GM12878 (cell line): ENCODE results near the gene PHAF1. TPM values are rescaled to one million over a fixed set of nuclear protein-coding genes. Genes with fewer than 3 reads are reported as not detected.
A peak's percentile ranks its signal among the peaks of the same experiment; 100 is the strongest.

Experiments
- ATAC-seq: fragments of 200-7000 bp; cut with Tn5 transposase; 3 replicates; pipeline ENCODE4 v1.9.1; 2020; ENCODE audit warnings: mild to moderate bottlenecking, moderate library complexity
- BruUV-seq: library from RNA; stranded (reverse); fragments of 400-500 nt; replicated peaks from 2 replicates; lab custom pipeline; 2021; lab: Mats Ljungman, UMichigan
- CTCF ChIA-PET: fragments of 300-600 bp; sonication (Branson Sonifier 250); formaldehyde crosslinking; extraction: SDS; loops from one replicate; lab custom pipeline; 2021; ENCODE audit warnings: inconsistent platforms; lab: Yijun Ruan, JAX
- POLR2A ChIA-PET: fragments of 350-600 bp; formaldehyde crosslinking; extraction: SDS; loops from one replicate; lab custom pipeline; 2021; ENCODE audit warnings: inconsistent platforms; lab: Charles Lee
- RAD21 ChIA-PET: fragments of 300-600 bp; sonication (Branson Sonifier 250); formaldehyde crosslinking; loops from one replicate; lab custom pipeline; 2023; ENCODE audit warnings: antibody characterized with exemption; ENCODE audit not compliant: unreplicated experiment; lab: Charles Lee
- SMC1A ChIA-PET: fragments of 300-600 bp; sonication (Branson Sonifier 250); formaldehyde crosslinking; loops from one replicate; lab custom pipeline; 2023; ENCODE audit not compliant: unreplicated experiment, uncharacterized antibody; lab: Charles Lee
- DNase-seq: peaks from one replicate; pipeline ENCODE4 v3.0.0-alpha.2; 2011; ENCODE audit warnings: low read depth, low spot score
- FAIRE-seq: peaks from 3 replicates; lab custom pipeline; 2011; peaks lifted over from hg19 to GRCh38; lab: Jason Lieb, UNC
- H2AFZ ChIP-seq: 2 replicates; pipeline ENCODE4 v1.6.0; 2011; ENCODE audit warnings: low read depth, low read length, control low read depth; ENCODE audit not compliant: control insufficient read depth
- H3K27ac ChIP-seq: 2 replicates; pipeline ENCODE4 v1.5.1; 2011; ENCODE audit warnings: control low read depth; ENCODE audit not compliant: control insufficient read depth, insufficient read depth
- H3K27me3 ChIP-seq, 2 experiments: replicated peaks in 1 of 2; 2 replicates each; pipeline versions ENCODE4 v1.6.0 to v1.6.1; 2011; ENCODE audit warnings: low read length in 1 of 2; ENCODE audit not compliant: control insufficient read depth in 2 of 2, insufficient read depth in 2 of 2
- H3K36me3 ChIP-seq, 2 experiments: 2 replicates each; pipeline ENCODE4 v1.5.1; 2011; ENCODE audit warnings: low read length in 1 of 2; ENCODE audit not compliant: control insufficient read depth in 2 of 2, insufficient read depth in 2 of 2
- H3K4me1 ChIP-seq: 2 replicates; pipeline ENCODE4 v1.6.1; 2011; ENCODE audit warnings: mild to moderate bottlenecking, low read length, moderate library complexity, mixed read lengths; ENCODE audit not compliant: control insufficient read depth, insufficient read depth
- H3K4me2 ChIP-seq: 2 replicates; pipeline ENCODE4 v1.6.0; 2011; ENCODE audit warnings: control low read depth; ENCODE audit not compliant: control insufficient read depth, insufficient read depth
- H3K4me3 ChIP-seq: fragments of 200-600 bp; sonication (generic); 2 replicates; pipeline ENCODE4 v1.5.1; 2016
- H3K79me2 ChIP-seq: 2 replicates; pipeline ENCODE4 v1.6.0; 2011; ENCODE audit warnings: low read length; ENCODE audit not compliant: control insufficient read depth, insufficient read depth
- H3K9ac ChIP-seq: 2 replicates; pipeline ENCODE4 v1.8.0; 2011; ENCODE audit warnings: low read length, control low read depth, mixed read lengths; ENCODE audit not compliant: control insufficient read depth, insufficient read depth
- H3K9me3 ChIP-seq: replicated peaks from 3 replicates; pipeline ENCODE4 v1.5.1; 2011; ENCODE audit warnings: mild to moderate bottlenecking, low read length; ENCODE audit not compliant: control insufficient read depth, insufficient read depth
- H4K20me1 ChIP-seq: 2 replicates; pipeline ENCODE4 v1.6.0; 2011; ENCODE audit not compliant: control insufficient read depth, insufficient read depth
- CREM ChIP-seq: IDR thresholded peaks from 2 replicates; pipeline ENCODE4 v1.6.1; 2014; ENCODE audit warnings: antibody characterized with exemption, low read depth
- MTA3 ChIP-seq: IDR thresholded peaks from 2 replicates; pipeline ENCODE4 v1.6.1; 2012; ENCODE audit warnings: low read length, inconsistent platforms, borderline replicate concordance
- NFIC ChIP-seq: IDR thresholded peaks from 2 replicates; pipeline ENCODE4 v1.6.1; 2012; ENCODE audit warnings: low read depth, mild to moderate bottlenecking, inconsistent platforms, low read length, moderate library complexity
- POLR2A ChIP-seq: IDR thresholded peaks from 2 replicates; pipeline ENCODE4 v1.6.1; 2011; ENCODE audit warnings: low read depth, mild to moderate bottlenecking, low read length
- POU2F2 ChIP-seq: IDR thresholded peaks from 3 replicates; pipeline ENCODE4 v1.6.1; 2011; ENCODE audit warnings: low read depth, mild to moderate bottlenecking, low read length, borderline replicate concordance
- RELA ChIP-seq: fragments of 450-650 bp; IDR thresholded peaks from 2 replicates; pipeline ENCODE4 v1.8.0; 2014; ENCODE audit warnings: borderline replicate concordance; ENCODE audit not compliant: partially characterized antibody
- SIN3A ChIP-seq: IDR thresholded peaks from 2 replicates; pipeline ENCODE4 v1.6.1; 2012; ENCODE audit warnings: low read depth, low read length, improper control_type of control experiment
- SMARCA5 ChIP-seq: fragments of 450-650 bp; IDR thresholded peaks from 2 replicates; pipeline ENCODE4 v1.6.1; 2017; ENCODE audit warnings: mild to moderate bottlenecking
- YBX1 ChIP-seq: fragments of 450-650 bp; IDR thresholded peaks from 2 replicates; pipeline ENCODE4 v1.6.1; 2016; ENCODE audit warnings: antibody characterized with exemption
- ZNF24 ChIP-seq: fragments of 450-650 bp; IDR thresholded peaks from 2 replicates; pipeline ENCODE4 v1.6.1; 2017; ENCODE audit warnings: antibody characterized with exemption, mild to moderate bottlenecking
- ZNF384 ChIP-seq: IDR thresholded peaks from 2 replicates; pipeline ENCODE4 v1.6.1; 2012; ENCODE audit warnings: low read depth, mild to moderate bottlenecking, low read length, improper control_type of control experiment, borderline replicate concordance
- WGBS: methylation state at CpG from one replicate; pipeline ENCODE4 v1.1.6; 2016; ENCODE audit warnings: low lambda C conversion rate; ENCODE audit not compliant: insufficient replicate concordance, insufficient coverage; ENCODE audit errors: missing lambda C conversion rate; 5-methylcytosine and 5-hydroxymethylcytosine counted together
- in situ Hi-C: fragments of 300-500 bp; cut with MboI; formaldehyde crosslinking; loops from 9 replicates; pipeline ENCODE4 v1.14.3; 2018; ENCODE audit warnings: mixed read lengths
- intact Hi-C: fragments of 100-400 bp; cut with micrococcal nuclease; formaldehyde crosslinking; loops from one replicate; pipeline ENCODE4 v1.14.2; 2022; ENCODE audit not compliant: unreplicated experiment
- polyA plus RNA-seq, 11 experiments: library from polyadenylated mRNA; depleted of rRNA in 4 of 11; unstranded in 6 of 11; stranded (reverse) in 5 of 11; fragments of >200 nt; fragmentation: Nextera tagmentation in 4 of 11; fragmentation: Illumina TruSeq in 1 of 11; extraction: Ambion mirVana in 4 of 11; extraction: Trizol in 1 of 11; gene quantifications; 1 replicate in 1 of 11; 2 replicates in 10 of 11; pipeline versions ENCODE4 v1.2.1 to v1.2.3, GENCODE V29; 2011 to 2016; ENCODE audit warnings: inconsistent platforms in 2 of 11, missing spikeins in 2 of 11, low read depth in 1 of 11
- total RNA-seq, 4 experiments: library from RNA; depleted of rRNA in 3 of 4; stranded (reverse); fragments of >200 nt in 3 of 4; fragmentation: Illumina TruSeq in 1 of 4; extraction: Trizol in 1 of 4; gene quantifications; 2 replicates each; pipeline versions ENCODE4 v1.2.1 to v1.2.3, GENCODE V29; 2013 to 2021
- TF ChIP-seq, protein P1 (sequence below): IDR thresholded peaks from 2 replicates; pipeline ENCODE4 v1.6.1; 2012; ENCODE audit warnings: low read length, inconsistent platforms
- TF ChIP-seq, protein P2 (sequence below): fragments of 450-650 bp; IDR thresholded peaks from 2 replicates; pipeline ENCODE4 v1.6.1; 2017; ENCODE audit warnings: antibody characterized with exemption, mild to moderate bottlenecking, moderate library complexity
- TF ChIP-seq, protein P3 (sequence below): IDR thresholded peaks from 2 replicates; pipeline ENCODE4 v1.6.1; 2012; ENCODE audit warnings: improper control_type of control experiment, low read depth, low read length; ENCODE audit not compliant: insufficient replicate concordance

Gene PHAF1
- total and polyA plus RNA-seq, 10 of the 15 experiments (the other 5 are each of a cell fraction or from before 2014, with no cell fraction given) = 4.5 to 20.9 (median 14.9) TPM

DNA sequence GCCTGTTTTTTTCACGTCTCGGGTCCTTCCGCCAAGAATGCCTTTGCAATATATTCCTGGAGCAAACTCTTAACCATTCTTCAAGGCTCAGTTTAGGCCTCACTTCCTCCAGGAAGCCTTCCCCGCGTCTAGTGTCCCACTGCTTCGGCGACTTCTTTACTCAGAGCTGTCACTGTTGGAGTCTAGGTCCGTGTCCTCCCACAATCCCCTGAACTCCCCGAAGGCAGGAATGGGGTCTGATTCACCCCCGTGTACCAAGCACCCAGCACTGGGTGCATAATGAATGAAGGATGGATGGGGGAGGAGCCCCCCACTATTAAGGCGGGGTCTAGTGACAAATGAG, 73.5 kb downstream of the PHAF1 start:
- POLR2A ChIA-PET = interaction anchor here (0.5 to 1.6 kb wide), 4 partner anchors 20 to 90 kb away, joined by 3 to 5 read pairs (median 4); partner anchors contain the start of gene FHOD1
- Histone ChIP-seq H3K27ac (peak overlapping the region; percentile 84), H3K4me3 (peak overlapping the region; percentile 76), H3K9ac (peak overlapping the region; percentile 59), H3K9me3 (no peaks in the 10 kb centered on the region), H3K36me3 (no peaks in the 10 kb centered on the region), H2AFZ (peak overlapping the region; percentile 83), H3K79me2 (peaks cover 5% of the 10 kb centered on the region), H3K4me2 (peak overlapping the region; percentile 84), H3K27me3 (peaks cover 0 to 3% of the 10 kb centered on the region in 2 experiments; a peak in 2 of 4 replicates), H3K4me1 (peaks cover 6% of the 10 kb centered on the region), H4K20me1 (no peaks in the 10 kb centered on the region; the same call in 1 of the 2 replicates)
- WGBS = 0% methylated on average over 11 of the region's 11 CpGs
- CTCF ChIA-PET = interaction anchor here (1.0 to 3.2 kb wide), 7 partner anchors 13 to 224 kb away, joined by 3 to 28 read pairs (median 3); partner anchors contain the start of genes FBXL8, NOL3 and TRADD
- SMC1A ChIA-PET = interaction anchor here (0.8 to 1.2 kb wide), 4 partner anchors 10 to 165 kb away, joined by 3 to 4 read pairs (median 4); partner anchors contain the start of gene B3GNT9
- RAD21 ChIA-PET = interaction anchor here (0.6 to 2.0 kb wide), 5 partner anchors 22 to 176 kb away, joined by 3 to 6 read pairs (median 3); no protein-coding TSS in a partner anchor
- DNase-seq = no peak
- ATAC-seq = no peak
- no TSS peak for BruUV-seq
- no peak for FAIRE-seq
- intact Hi-C loops = no loop called here
- in situ Hi-C loops = no loop called here
- TF ChIP-seq RELA = no peak
- peak; percentile 82; the same call in 1 of the 2 replicates for TF ChIP-seq ZNF24
- TF ChIP-seq SIN3A = 0 out of 2 replicates have a peak, but pooled peaks have one; percentile 2
- peak; percentile 42; the same call in 1 of the 2 replicates for TF ChIP-seq SMARCA5
- no peak for TF ChIP-seq ZNF384
- TF ChIP-seq MTA3 = no peak
- TF ChIP-seq NFIC = no peak
- TF ChIP-seq, protein P1, sequence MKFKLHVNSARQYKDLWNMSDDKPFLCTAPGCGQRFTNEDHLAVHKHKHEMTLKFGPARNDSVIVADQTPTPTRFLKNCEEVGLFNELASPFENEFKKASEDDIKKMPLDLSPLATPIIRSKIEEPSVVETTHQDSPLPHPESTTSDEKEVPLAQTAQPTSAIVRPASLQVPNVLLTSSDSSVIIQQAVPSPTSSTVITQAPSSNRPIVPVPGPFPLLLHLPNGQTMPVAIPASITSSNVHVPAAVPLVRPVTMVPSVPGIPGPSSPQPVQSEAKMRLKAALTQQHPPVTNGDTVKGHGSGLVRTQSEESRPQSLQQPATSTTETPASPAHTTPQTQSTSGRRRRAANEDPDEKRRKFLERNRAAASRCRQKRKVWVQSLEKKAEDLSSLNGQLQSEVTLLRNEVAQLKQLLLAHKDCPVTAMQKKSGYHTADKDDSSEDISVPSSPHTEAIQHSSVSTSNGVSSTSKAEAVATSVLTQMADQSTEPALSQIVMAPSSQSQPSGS = no peak
- no peak for TF ChIP-seq CREM
- TF ChIP-seq POLR2A = no peak
- TF ChIP-seq, protein P2, sequence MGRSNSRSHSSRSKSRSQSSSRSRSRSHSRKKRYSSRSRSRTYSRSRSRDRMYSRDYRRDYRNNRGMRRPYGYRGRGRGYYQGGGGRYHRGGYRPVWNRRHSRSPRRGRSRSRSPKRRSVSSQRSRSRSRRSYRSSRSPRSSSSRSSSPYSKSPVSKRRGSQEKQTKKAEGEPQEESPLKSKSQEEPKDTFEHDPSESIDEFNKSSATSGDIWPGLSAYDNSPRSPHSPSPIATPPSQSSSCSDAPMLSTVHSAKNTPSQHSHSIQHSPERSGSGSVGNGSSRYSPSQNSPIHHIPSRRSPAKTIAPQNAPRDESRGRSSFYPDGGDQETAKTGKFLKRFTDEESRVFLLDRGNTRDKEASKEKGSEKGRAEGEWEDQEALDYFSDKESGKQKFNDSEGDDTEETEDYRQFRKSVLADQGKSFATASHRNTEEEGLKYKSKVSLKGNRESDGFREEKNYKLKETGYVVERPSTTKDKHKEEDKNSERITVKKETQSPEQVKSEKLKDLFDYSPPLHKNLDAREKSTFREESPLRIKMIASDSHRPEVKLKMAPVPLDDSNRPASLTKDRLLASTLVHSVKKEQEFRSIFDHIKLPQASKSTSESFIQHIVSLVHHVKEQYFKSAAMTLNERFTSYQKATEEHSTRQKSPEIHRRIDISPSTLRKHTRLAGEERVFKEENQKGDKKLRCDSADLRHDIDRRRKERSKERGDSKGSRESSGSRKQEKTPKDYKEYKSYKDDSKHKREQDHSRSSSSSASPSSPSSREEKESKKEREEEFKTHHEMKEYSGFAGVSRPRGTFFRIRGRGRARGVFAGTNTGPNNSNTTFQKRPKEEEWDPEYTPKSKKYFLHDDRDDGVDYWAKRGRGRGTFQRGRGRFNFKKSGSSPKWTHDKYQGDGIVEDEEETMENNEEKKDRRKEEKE = no peak
- no peak for TF ChIP-seq YBX1
- TF ChIP-seq POU2F2 = peak; percentile 45; the same call in 1 of the 3 replicates
- TF ChIP-seq, protein P3, sequence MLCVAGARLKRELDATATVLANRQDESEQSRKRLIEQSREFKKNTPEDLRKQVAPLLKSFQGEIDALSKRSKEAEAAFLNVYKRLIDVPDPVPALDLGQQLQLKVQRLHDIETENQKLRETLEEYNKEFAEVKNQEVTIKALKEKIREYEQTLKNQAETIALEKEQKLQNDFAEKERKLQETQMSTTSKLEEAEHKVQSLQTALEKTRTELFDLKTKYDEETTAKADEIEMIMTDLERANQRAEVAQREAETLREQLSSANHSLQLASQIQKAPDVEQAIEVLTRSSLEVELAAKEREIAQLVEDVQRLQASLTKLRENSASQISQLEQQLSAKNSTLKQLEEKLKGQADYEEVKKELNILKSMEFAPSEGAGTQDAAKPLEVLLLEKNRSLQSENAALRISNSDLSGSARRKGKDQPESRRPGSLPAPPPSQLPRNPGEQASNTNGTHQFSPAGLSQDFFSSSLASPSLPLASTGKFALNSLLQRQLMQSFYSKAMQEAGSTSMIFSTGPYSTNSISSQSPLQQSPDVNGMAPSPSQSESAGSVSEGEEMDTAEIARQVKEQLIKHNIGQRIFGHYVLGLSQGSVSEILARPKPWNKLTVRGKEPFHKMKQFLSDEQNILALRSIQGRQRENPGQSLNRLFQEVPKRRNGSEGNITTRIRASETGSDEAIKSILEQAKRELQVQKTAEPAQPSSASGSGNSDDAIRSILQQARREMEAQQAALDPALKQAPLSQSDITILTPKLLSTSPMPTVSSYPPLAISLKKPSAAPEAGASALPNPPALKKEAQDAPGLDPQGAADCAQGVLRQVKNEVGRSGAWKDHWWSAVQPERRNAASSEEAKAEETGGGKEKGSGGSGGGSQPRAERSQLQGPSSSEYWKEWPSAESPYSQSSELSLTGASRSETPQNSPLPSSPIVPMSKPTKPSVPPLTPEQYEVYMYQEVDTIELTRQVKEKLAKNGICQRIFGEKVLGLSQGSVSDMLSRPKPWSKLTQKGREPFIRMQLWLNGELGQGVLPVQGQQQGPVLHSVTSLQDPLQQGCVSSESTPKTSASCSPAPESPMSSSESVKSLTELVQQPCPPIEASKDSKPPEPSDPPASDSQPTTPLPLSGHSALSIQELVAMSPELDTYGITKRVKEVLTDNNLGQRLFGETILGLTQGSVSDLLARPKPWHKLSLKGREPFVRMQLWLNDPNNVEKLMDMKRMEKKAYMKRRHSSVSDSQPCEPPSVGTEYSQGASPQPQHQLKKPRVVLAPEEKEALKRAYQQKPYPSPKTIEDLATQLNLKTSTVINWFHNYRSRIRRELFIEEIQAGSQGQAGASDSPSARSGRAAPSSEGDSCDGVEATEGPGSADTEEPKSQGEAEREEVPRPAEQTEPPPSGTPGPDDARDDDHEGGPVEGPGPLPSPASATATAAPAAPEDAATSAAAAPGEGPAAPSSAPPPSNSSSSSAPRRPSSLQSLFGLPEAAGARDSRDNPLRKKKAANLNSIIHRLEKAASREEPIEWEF = no peak
